Stimulated activated CD4-positive, alpha-beta T cell treated with anti-CD3 and anti-CD28 coated beads, Interleukin-15, amount 100 ng/mL, for 1 hour (primary cell): ENCODE results near the gene U2AF1L4.
A peak's percentile ranks its signal among the peaks of the same experiment; 100 is the strongest.

Experiments
- DNase-seq, 2 donors: peaks; one replicate each; pipeline ENCODE4 v3.0.0-alpha.2; 2020; ENCODE audit warnings: low read depth in 1 of 2, low spot score in 1 of 2

U2AF1L4 gene

GRCh38 chr19:35757749-35758608, 12.8 kb upstream of the U2AF1L4 start, which contains the start of gene PROSER3:
PROSER3 (plus strand) TSS chr19:35758176; CDS start chr19:35758216, 40 bp downstream.
- peak; percentile 96 to 97 for DNase-seq

- DNase-seq = no peak
These were observed 12.1 kb upstream of the U2AF1L4 start for GRCh38 chr19:35757231-35757748.

GRCh38 chr19:35756377-35757230, 11.4 kb upstream of the U2AF1L4 start, which contains the start of gene HSPB6:
HSPB6 (minus strand) TSS chr19:35757029; CDS start chr19:35757008, 21 bp downstream.
- no peak for DNase-seq

- DNase-seq = peak; percentile 31 to 48
These were observed 10.5 kb upstream of the U2AF1L4 start for GRCh38 chr19:35755550-35756376.

GRCh38 chr19:35755131-35755549, 9.9 kb upstream of the U2AF1L4 start:
- no peak for DNase-seq

GRCh38 chr19:35754370-35755130, 9.3 kb upstream of the U2AF1L4 start:
- DNase-seq = no peak

- no peak for DNase-seq
These were observed 8.6 kb upstream of the U2AF1L4 start for GRCh38 chr19:35753634-35754369.

GRCh38 chr19:35752746-35753350, 7.6 kb upstream of the U2AF1L4 start:
- DNase-seq = no peak

GRCh38 chr19:35751839-35752745, 6.9 kb upstream of the U2AF1L4 start:
- no peak for DNase-seq

- no peak for DNase-seq
These were observed 4.9 kb upstream of the U2AF1L4 start for GRCh38 chr19:35750167-35750566.

- DNase-seq = peak; percentile 94 to 97
These were observed 3.1 kb upstream of the U2AF1L4 start, which contains the start of gene LIN37 for GRCh38 chr19:35748106-35749020. LIN37 (plus strand) TSS chr19:35748576; CDS start chr19:35748725, 149 bp downstream.

GRCh38 chr19:35746531-35746930, 1.3 kb upstream of the U2AF1L4 start:
- DNase-seq = no peak

- DNase-seq = no peak
These were observed 857 bp upstream of the U2AF1L4 start for GRCh38 chr19:35746087-35746462.

GRCh38 chr19:35744430-35745327, 539 bp downstream of the U2AF1L4 start:
- DNase-seq = peak; percentile 77 to 87

GRCh38 chr19:35743640-35744429, 1.4 kb downstream of the U2AF1L4 start:
- no peak for DNase-seq
